Spleen (tissue), 11 donors: ENCODE measurements around the gene KRR1. TPM values are rescaled to one million over a fixed set of nuclear protein-coding genes. Genes with fewer than 3 reads are reported as not detected.
"Not testable (repeated sequence)": the region's sequence is repeated elsewhere in the genome, so short reads cannot be mapped to it uniquely, and the experiment has no call there.

Source experiments
- DNase-seq: peaks from one replicate; pipeline ENCODE4 v3.0.0-alpha.2; 2020
- H3K27ac ChIP-seq, 8 donors: fragments of 200-600 bp; sonication (generic) in 7 of 8; 1 replicate in 4 of 8; 2 replicates in 4 of 8; pipeline versions ENCODE4 v1.5.0 to v1.8.0; 2016 to 2021; ENCODE audit warnings: inconsistent platforms in 4 of 8, mild to moderate bottlenecking in 4 of 8, moderate library complexity in 1 of 8
- H3K27me3 ChIP-seq, 7 donors: fragments of 200-600 bp; sonication (generic) in 6 of 7; replicated peaks in 1 of 7; 1 replicate in 4 of 7; 2 replicates in 3 of 7; pipeline versions ENCODE4 v1.5.0 to v1.8.0; 2016 to 2021; ENCODE audit warnings: inconsistent platforms in 3 of 7, mild to moderate bottlenecking in 1 of 7
- H3K36me3 ChIP-seq, 6 donors: fragments of 200-600 bp; sonication (generic) in 5 of 6; 1 replicate in 4 of 6; 2 replicates in 2 of 6; pipeline versions ENCODE4 v1.5.0 to v1.8.0; 2016 to 2021; ENCODE audit warnings: inconsistent platforms in 2 of 6
- H3K4me1 ChIP-seq, 6 donors: fragments of 200-600 bp; sonication (generic) in 5 of 6; 1 replicate in 3 of 6; 2 replicates in 3 of 6; pipeline versions ENCODE4 v1.5.0 to v1.8.0; 2016 to 2021; ENCODE audit warnings: inconsistent platforms in 3 of 6
- H3K4me3 ChIP-seq, 8 donors: fragments of 200-600 bp; sonication (generic) in 7 of 8; 1 replicate in 4 of 8; 2 replicates in 4 of 8; pipeline versions ENCODE4 v1.5.0 to v1.8.0; 2016 to 2021; ENCODE audit warnings: inconsistent platforms in 4 of 8, mild to moderate bottlenecking in 4 of 8, moderate library complexity in 2 of 8
- H3K9me3 ChIP-seq, 8 donors: fragments of 200-600 bp; sonication (generic) in 7 of 8; 1 replicate in 4 of 8; 2 replicates in 4 of 8; pipeline versions ENCODE4 v1.5.0 to v1.8.0; 2016 to 2021; ENCODE audit warnings: inconsistent platforms in 4 of 8
- CTCF ChIP-seq, 11 experiments: fragments of 200-600 bp in 7 of 11; fragments of 450-650 bp in 4 of 11; sonication (generic) in 4 of 11; IDR thresholded peaks in 8 of 11; conservative IDR thresholded peaks in 3 of 11; 1 replicate in 7 of 11; 2 replicates in 4 of 11; pipeline versions ENCODE4 v1.4.0 to v1.8.0; 2016 to 2021; ENCODE audit warnings: antibody characterized with exemption in 11 of 11, inconsistent platforms in 4 of 11, mild to moderate bottlenecking in 1 of 11
- POLR2A ChIP-seq, 3 donors: fragments of 450-650 bp; IDR thresholded peaks; one replicate each; pipeline ENCODE4 v1.5.1; 2017; ENCODE audit warnings: antibody characterized with exemption in 3 of 3, mild to moderate bottlenecking in 1 of 3
- POLR2AphosphoS5 ChIP-seq, 3 donors: sonication (generic); formaldehyde crosslinking; IDR thresholded peaks; one replicate each; pipeline ENCODE4 v1.5.1; 2017; ENCODE audit warnings: antibody characterized with exemption in 3 of 3
- WGBS, 5 donors: extraction: QIAGEN DNeasy Blood & Tissue Kit in 3 of 5; methylation state at CpG; one replicate each; pipeline versions ENCODE4 v1.1.5 to v1.1.7; 2013 to 2018; 5-methylcytosine and 5-hydroxymethylcytosine counted together
- intact Hi-C: fragments of 100-400 bp; cut with DNase I; formaldehyde crosslinking; loops from one replicate; pipeline ENCODE4 v1.15.0; 2023; ENCODE audit warnings: low total_unique reads
- polyA plus RNA-seq, 3 donors: library from polyadenylated mRNA; stranded (reverse); fragments of 200-250 nt; gene quantifications; one replicate each; pipeline ENCODE4 v1.2.1, GENCODE V29; 2013
- total RNA-seq, 7 donors: library from RNA; depleted of rRNA in 3 of 7; stranded (reverse); fragments of >200 nt in 3 of 7; fragmentation: NEBNext Ultra II Directional in 4 of 7; extraction: Animal tissue kit (Norgen Biotek cat#: 25700) in 4 of 7; gene quantifications; one replicate each; pipeline versions ENCODE4 v1.1.0 to v1.2.1, GENCODE V29; 2016 to 2021
- donor health status: healthy with polysubstance abuse.
- donor health status: DM: no; HTN: no; CAD: no; lungs with moderate emphysema.
- donor health status: DM: no; HTN: no; CAD: no.
- donor health status: Bipolar disorder and iron deficiency.
- donor health status: healthy.
- donor health status: DM: no; HTN: no; CAD: no.
- donor health status: DM: yes; HTN: yes; CAD: no.

KRR1 gene
- total and polyA plus RNA-seq, 10 donors, result 11.2 to 51.2 (median 43.0) TPM

DNA sequence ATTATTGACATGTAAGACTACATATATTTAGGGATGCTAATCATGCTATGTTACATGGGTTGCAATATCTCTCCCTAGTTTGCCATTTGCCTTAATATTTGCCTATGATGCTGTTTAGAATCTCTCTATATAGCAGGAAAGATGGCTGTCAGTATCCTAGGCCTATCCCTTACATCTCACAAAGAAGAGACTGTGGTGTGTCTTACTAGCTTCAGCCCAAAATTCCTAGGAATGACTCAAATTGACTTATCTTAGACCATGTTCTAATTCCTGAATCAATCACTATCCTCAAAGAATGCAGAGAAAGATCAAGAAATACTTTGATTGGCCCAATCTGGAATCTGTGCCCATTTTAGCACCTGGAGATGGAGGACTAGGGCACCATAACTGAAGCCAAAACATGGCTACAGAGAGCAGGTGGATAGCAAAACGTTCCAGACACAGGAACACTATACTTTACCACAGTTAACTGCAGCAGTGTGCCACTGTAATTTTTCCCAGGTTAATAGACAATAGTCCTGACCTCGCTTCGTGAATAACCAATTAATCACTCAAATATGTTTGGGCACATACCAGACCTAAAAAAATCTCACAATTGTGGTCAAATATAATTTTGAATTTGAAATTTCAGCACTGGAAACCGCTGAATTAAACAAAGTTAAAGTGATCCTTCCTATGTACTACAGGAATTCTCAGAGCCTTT is 63.6 kb downstream of the KRR1 start:
- H3K4me3 ChIP-seq, result no peak overlapping the region
- no peaks in the 10 kb centered on the region for H3K9me3 ChIP-seq
- TF ChIP-seq POLR2AphosphoS5 (IDR thresholded peaks at IDR 0.05) (no peak), CTCF (IDR thresholded peaks at IDR 0.05 in 8 of 11, conservative IDR thresholded peaks at IDR 0.05 in 3 of 11) (no peak), POLR2A (IDR thresholded peaks at IDR 0.05) (no peak)
- 74 to 89% (median 79%) methylated on average over 4 of the region's 4 CpGs for WGBS, 5 donors
- H3K27me3 ChIP-seq, result no peaks in the 10 kb centered on the region
- DNase-seq, result no peak
- no peaks in the 10 kb centered on the region for H3K36me3 ChIP-seq
- no peaks in the 10 kb centered on the region for H3K4me1 ChIP-seq
- intact Hi-C loops, result no loop called here
- H3K27ac ChIP-seq, result no peak overlapping the region

GRCh38 chr12:75446857-75447256 is 64.6 kb downstream of the KRR1 start:
- intact Hi-C loops, result no loop called here
- no peaks in the 10 kb centered on the region for H3K36me3 ChIP-seq
- H3K4me1 ChIP-seq, result no peaks in the 10 kb centered on the region
- no peak for DNase-seq
- no peak for TF ChIP-seq CTCF (IDR thresholded peaks at IDR 0.05 in 8 of 11, conservative IDR thresholded peaks at IDR 0.05 in 3 of 11)
- no peak for TF ChIP-seq POLR2AphosphoS5 (IDR thresholded peaks at IDR 0.05)
- no peak for TF ChIP-seq POLR2A (IDR thresholded peaks at IDR 0.05)
- H3K27ac ChIP-seq, result no peak overlapping the region
- H3K27me3 ChIP-seq, result no peaks in the 10 kb centered on the region
- H3K9me3 ChIP-seq, result peaks cover 0 to 2% (median 0%) of the 10 kb centered on the region in 8 donors
- H3K4me3 ChIP-seq, result no peak overlapping the region

- 58 to 79% (median 70%) methylated on average over 7 of the region's 7 CpGs for WGBS, 5 donors
- H3K36me3 ChIP-seq, H3K27me3 ChIP-seq, H3K9me3 ChIP-seq, H3K4me3 ChIP-seq, H3K4me1 ChIP-seq, intact Hi-C loops, DNase-seq, H3K27ac ChIP-seq: not testable (repeated sequence)
Observed at GRCh38 chr12:75445137-75445507, 66.3 kb downstream of the KRR1 start.

GRCh38 chr12:75444429-75445136 is 66.8 kb downstream of the KRR1 start:
- intact Hi-C loops, result no loop called here
- Histone ChIP-seq H3K4me1 (no peaks in the 10 kb centered on the region), H3K27ac (no peak overlapping the region), H3K9me3 (peaks cover 0 to 10% (median 0%) of the 10 kb centered on the region in 8 donors), H3K27me3 (no peaks in the 10 kb centered on the region), H3K4me3 (no peak overlapping the region), H3K36me3 (no peaks in the 10 kb centered on the region)
- DNase-seq, result no peak
- TF ChIP-seq CTCF (IDR thresholded peaks at IDR 0.05 in 8 of 11, conservative IDR thresholded peaks at IDR 0.05 in 3 of 11) (no peak), POLR2A (IDR thresholded peaks at IDR 0.05) (no peak), POLR2AphosphoS5 (IDR thresholded peaks at IDR 0.05) (no peak)
- WGBS, 5 donors, result 78 to 87% (median 84%) methylated on average over 6 of the region's 6 CpGs
